Stromal cell of bone marrow (primary cell): ENCODE data around the gene LILRB4.
"Not testable (repeated sequence)": the region's sequence is repeated elsewhere in the genome, so short reads cannot be mapped to it uniquely, and the experiment has no call there.

Experiments used
- DNase-seq: peaks from one replicate; pipeline ENCODE4 v3.0.0-alpha.2; 2012; ENCODE audit warnings: low read depth

LILRB4 gene

GRCh38 chr19:54662730-54663129 is at the start of gene LILRB4:
Gene LILRB4 (plus strand): TSS chr19:54662985. CDS start chr19:54663034, 49 bp downstream.
- DNase-seq = no peak

- no peak for DNase-seq
Observed at GRCh38 chr19:54614726-54615125, 48.1 kb upstream of the LILRB4 start.

- DNase-seq = no peak
Observed at GRCh38 chr19:54616057-54616456, 46.7 kb upstream of the LILRB4 start.

GRCh38 chr19:54616821-54617560 is 45.8 kb upstream of the LILRB4 start:
- DNase-seq = no peak

- DNase-seq = no peak
Observed at GRCh38 chr19:54620464-54620863, 42.3 kb upstream of the LILRB4 start.

GRCh38 chr19:54622431-54622830 is 40.4 kb upstream of the LILRB4 start:
- no peak for DNase-seq

GRCh38 chr19:54624234-54624633 is 38.6 kb upstream of the LILRB4 start:
- DNase-seq = not testable (repeated sequence)

GRCh38 chr19:54624934-54625730 is 37.7 kb upstream of the LILRB4 start:
- DNase-seq = not testable (repeated sequence)

- DNase-seq = no peak
Observed at GRCh38 chr19:54626757-54627156, 36.0 kb upstream of the LILRB4 start.

GRCh38 chr19:54627912-54628311 is 34.9 kb upstream of the LILRB4 start:
- not testable (repeated sequence) for DNase-seq

GRCh38 chr19:54630262-54630661 is 32.5 kb upstream of the LILRB4 start, which contains the start of gene LILRB1:
Gene LILRB1 (plus strand): TSS chr19:54630484. CDS start chr19:54631074, 590 bp downstream.
- not testable (repeated sequence) for DNase-seq

- DNase-seq = no peak
Observed at GRCh38 chr19:54630782-54631181, 32.0 kb upstream of the LILRB4 start.

GRCh38 chr19:54631489-54632337 is 31.1 kb upstream of the LILRB4 start:
- DNase-seq = not testable (repeated sequence)

GRCh38 chr19:54632517-54632916 is 30.3 kb upstream of the LILRB4 start:
- not testable (repeated sequence) for DNase-seq

- no peak for DNase-seq
Observed at GRCh38 chr19:54633401-54633800, 29.4 kb upstream of the LILRB4 start.

GRCh38 chr19:54636081-54636480 is 26.7 kb upstream of the LILRB4 start:
- not testable (repeated sequence) for DNase-seq

- DNase-seq = no peak
Observed at GRCh38 chr19:54638683-54639082, 24.1 kb upstream of the LILRB4 start.

- not testable (repeated sequence) for DNase-seq
Observed at GRCh38 chr19:54642953-54643352, 19.8 kb upstream of the LILRB4 start.

GRCh38 chr19:54643583-54643982 is 19.2 kb upstream of the LILRB4 start:
- DNase-seq = not testable (repeated sequence)

GRCh38 chr19:54644056-54644455 is 18.7 kb upstream of the LILRB4 start:
- no peak for DNase-seq

GRCh38 chr19:54646331-54646841 is 16.4 kb upstream of the LILRB4 start:
- DNase-seq = no peak

GRCh38 chr19:54648129-54648528 is 14.7 kb upstream of the LILRB4 start:
- no peak for DNase-seq
